KG1 (cell line): ENCODE results near the gene PTGER2.

Experiments used
- DNase-seq: peaks from one replicate; lab custom pipeline; 2025; lab: John Stamatoyannopoulos, UW

Gene PTGER2

GRCh38 chr14:52305014-52305413, 9.1 kb upstream of the PTGER2 start:
- no peak for DNase-seq

GRCh38 chr14:52307376-52307775, 6.7 kb upstream of the PTGER2 start:
- no peak for DNase-seq

GRCh38 chr14:52307905-52308304, 6.2 kb upstream of the PTGER2 start:
- no peak for DNase-seq

GRCh38 chr14:52310541-52310940, 3.6 kb upstream of the PTGER2 start:
- peak; percentile 15 for DNase-seq

GRCh38 chr14:52312931-52313355, 1.2 kb upstream of the PTGER2 start:
- no peak for DNase-seq

- DNase-seq = no peak
Measured at GRCh38 chr14:52313462-52313861, 650 bp upstream of the PTGER2 start.

GRCh38 chr14:52314595-52315354, 663 bp downstream of the PTGER2 start:
- no peak for DNase-seq

- DNase-seq = no peak
Measured at GRCh38 chr14:52315355-52315718, 1.2 kb downstream of the PTGER2 start.

GRCh38 chr14:52318062-52318461, 4.0 kb downstream of the PTGER2 start:
- DNase-seq = no peak

- no peak for DNase-seq
Measured at GRCh38 chr14:52318826-52319645, 4.9 kb downstream of the PTGER2 start.

- no peak for DNase-seq
Measured at GRCh38 chr14:52319919-52320318, 5.8 kb downstream of the PTGER2 start.

GRCh38 chr14:52325126-52325525, 11.0 kb downstream of the PTGER2 start:
- DNase-seq = no peak

GRCh38 chr14:52325630-52326029, 11.5 kb downstream of the PTGER2 start:
- DNase-seq = no peak

GRCh38 chr14:52327374-52328226, 13.5 kb downstream of the PTGER2 start:
- no peak for DNase-seq

- no peak for DNase-seq
Measured at GRCh38 chr14:52328276-52328675, 14.2 kb downstream of the PTGER2 start.

GRCh38 chr14:52329678-52330369, 15.7 kb downstream of the PTGER2 start:
- DNase-seq = no peak

GRCh38 chr14:52332269-52332668, 18.2 kb downstream of the PTGER2 start:
- DNase-seq = no peak

- DNase-seq = no peak
Measured at GRCh38 chr14:52333108-52333507, 19.0 kb downstream of the PTGER2 start.

- DNase-seq = no peak
Measured at GRCh38 chr14:52333823-52334657, 19.9 kb downstream of the PTGER2 start.

GRCh38 chr14:52336241-52336640, 22.1 kb downstream of the PTGER2 start:
- DNase-seq = no peak
